Measurements from ENCODE around the gene TBXAS1.
"Not testable (repeated sequence)": the region's sequence is repeated elsewhere in the genome, so short reads cannot be mapped to it uniquely, and the experiment has no call there.

Gene TBXAS1

GRCh38 chr7:139893461-139893860 lies 64.4 kb downstream of the TBXAS1 start:
- DNase-seq (ENCODE audit: low read depth) = no peak

DNA sequence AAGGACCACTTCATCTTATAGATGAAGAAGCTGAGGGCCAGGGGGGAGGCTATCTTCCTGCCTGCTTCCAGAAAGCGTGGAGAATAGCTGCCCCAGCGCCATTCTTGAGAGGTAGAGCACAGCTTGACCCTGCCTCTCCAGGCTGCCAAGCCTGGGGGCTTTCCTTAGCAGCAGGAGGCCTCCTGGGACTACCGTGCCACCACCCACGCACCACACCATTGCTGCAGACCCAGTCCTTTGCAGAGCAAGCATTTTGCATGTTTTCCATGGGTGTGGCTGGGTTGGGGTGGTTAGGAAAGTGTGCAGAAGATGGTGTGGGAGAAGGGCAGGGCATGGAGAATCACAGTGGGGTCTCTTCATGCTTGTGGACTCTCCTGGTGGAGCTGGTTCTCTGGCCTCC lies 64.9 kb downstream of the TBXAS1 start:
- DNase-seq (ENCODE audit: low read depth) = no peak

GRCh38 chr7:139895141-139895829 lies 66.2 kb downstream of the TBXAS1 start:
- DNase-seq (ENCODE audit: low read depth) = no peak

- DNase-seq (ENCODE audit: low read depth) = no peak
These were observed 67.2 kb downstream of the TBXAS1 start for GRCh38 chr7:139896288-139896687.

DNA sequence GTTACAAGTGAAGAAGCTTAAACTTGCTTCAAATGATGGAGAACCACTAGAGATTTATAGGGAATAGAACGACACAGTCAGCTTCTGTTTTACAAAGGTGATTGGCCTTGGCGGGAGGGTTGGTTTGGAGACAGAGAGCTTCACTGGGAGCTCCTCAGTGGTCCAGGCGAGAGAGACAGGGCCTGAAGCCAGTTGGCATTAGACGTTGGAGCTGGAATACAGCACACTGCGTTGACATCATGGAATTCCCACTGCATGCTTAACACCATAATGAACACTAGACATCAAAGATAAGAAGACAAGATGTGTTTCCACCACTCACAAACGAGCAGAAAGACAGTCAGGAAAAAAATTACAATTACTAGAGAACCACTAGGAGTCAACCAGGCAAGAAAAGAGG lies 67.8 kb downstream of the TBXAS1 start:
- no peak for DNase-seq (ENCODE audit: low read depth)

DNA sequence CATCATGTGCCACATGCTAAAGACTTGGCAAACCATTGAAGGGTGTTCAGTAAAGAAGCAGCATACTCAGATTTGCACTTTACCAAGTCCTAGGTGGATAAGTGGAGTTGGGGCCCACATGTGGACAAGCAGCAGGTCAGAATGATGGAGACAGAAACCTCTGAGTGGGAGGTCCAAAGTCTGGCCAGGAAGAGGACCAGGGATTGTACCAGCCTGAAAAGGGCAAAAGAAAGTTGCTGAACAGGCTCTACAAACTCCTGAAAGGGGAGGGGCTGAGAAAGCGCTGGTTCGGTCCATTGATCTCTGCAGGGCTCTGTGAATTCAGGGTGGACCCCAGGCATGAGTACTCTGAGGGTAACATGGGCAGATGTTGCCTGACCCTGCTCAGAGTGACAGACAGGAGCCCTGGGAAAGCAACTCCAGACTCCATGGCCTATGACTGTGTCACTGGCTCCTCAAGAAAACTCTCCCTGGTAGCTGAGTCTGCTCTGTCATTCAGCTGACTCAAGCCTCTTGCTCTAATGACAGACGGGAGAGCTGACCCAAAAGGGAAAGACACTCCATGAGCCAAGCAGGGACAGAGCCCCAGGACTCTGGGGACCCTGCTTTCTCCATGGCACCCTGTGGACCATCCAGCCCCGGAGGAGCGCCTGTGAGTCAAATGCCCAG lies 68.5 kb downstream of the TBXAS1 start:
- no peak for DNase-seq (ENCODE audit: low read depth)

- no peak for DNase-seq (ENCODE audit: low read depth)
These were observed 69.4 kb downstream of the TBXAS1 start for GRCh38 chr7:139898483-139898882.

DNA sequence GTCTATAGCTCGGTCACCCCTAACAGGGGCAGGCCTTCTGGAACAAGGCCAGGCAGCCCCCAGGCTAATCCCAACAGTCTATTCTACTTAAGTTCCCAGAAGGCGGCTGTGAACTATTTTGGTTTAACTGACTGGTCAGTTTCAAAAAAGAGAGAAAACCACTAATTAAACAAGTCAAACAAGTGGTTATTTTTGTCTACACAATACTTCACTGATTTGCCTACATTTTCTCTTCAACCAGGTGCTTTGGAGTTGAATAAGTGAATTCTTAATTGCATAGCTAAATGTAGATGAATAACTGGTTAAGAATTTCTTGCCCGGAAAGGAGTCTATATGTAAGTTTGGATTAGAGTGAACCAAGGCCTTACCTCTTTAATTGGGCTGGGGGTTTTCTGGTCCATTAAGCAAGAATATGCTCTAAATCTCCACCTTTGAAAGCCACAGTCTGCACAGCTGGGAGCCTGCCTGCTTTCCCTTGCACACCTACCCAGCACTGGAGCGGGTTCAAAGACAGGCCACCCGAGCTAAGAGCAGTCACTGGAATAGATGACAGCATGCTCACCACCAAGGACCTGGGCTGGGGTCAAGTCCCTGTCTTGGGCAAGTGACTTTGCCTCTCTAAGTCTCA lies 70.4 kb downstream of the TBXAS1 start:
- no peak for DNase-seq (ENCODE audit: low read depth)

- DNase-seq (ENCODE audit: low read depth) = no peak
These were observed 71.3 kb downstream of the TBXAS1 start for GRCh38 chr7:139900326-139900725.

GRCh38 chr7:139901056-139901795 lies 72.2 kb downstream of the TBXAS1 start:
- no peak for DNase-seq (ENCODE audit: low read depth)

- no peak for DNase-seq (ENCODE audit: low read depth)
These were observed 72.8 kb downstream of the TBXAS1 start for GRCh38 chr7:139901901-139902300.

DNA sequence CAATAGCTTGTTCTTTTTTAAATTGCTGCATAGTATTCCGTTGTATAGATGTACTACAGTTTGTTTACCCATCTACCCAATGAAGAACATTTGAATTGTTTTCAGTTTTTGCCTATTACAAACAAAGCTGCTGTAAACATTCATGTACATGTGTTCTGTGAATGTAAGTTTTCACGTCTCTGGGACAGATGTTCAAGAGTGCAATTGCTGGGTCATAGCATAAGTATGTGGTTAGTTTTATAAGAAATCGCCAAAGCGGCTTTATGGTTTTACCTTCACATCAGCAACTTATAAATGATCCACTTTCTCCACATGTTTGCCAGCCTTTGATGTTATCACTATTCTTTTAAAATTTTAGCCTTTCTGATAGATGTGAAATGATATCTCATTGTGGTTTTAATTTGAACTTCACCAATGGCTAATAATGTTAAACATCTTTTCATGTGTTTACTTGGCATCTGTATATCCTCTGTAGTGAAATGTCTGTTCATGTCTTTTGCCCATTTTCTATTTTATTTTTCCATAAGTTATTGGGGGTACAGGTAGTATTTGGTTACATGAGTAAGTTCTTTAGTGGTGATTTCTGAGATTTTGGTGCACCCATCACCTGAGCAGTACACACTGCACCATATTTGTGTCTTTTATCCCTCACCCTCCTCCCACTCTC lies 73.5 kb downstream of the TBXAS1 start:
- no peak for DNase-seq (ENCODE audit: low read depth)

- not testable (repeated sequence) for DNase-seq (ENCODE audit: low read depth)
These were observed 74.0 kb downstream of the TBXAS1 start for GRCh38 chr7:139903103-139903477.

DNA sequence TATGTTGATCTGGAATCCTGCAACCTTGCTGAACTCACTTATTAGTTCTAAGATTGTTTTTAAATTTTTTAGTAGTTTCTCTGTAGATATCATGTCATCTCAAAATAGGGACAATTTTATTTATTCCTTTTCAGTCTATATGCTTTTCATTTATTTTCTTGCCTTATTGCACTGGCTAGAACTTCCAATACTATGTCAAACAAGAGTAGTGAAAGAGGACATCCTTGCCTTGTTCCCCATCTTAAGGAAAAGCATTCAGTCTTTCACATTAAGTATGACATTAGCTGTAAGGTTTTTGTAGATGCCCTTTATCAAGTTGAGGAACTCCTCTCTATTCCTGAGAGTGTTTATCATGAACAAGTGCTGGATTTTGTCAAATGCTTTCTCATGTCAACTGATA lies 77.8 kb downstream of the TBXAS1 start:
- no peak for DNase-seq (ENCODE audit: low read depth)

DNA sequence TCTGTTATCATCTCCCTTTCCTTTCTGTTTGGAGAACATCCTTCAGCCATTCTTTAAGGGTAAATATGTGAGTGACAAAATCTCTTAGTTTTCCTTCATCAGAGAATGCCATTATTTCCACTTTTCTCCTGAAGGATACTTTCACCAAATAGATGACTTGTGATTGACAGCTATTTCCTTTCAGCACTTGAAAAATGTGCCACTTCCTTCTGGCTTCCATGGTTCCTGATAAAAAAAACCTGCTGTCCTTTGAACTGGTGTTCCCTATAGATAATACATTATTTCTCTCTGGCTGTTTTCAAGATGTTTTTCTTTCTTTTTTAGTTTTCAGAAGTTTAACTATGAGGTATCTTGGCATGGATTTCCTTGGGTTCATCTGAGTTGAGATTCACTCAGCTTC lies 79.7 kb downstream of the TBXAS1 start:
- no peak for DNase-seq (ENCODE audit: low read depth)

GRCh38 chr7:139909379-139910050 lies 80.5 kb downstream of the TBXAS1 start:
- DNase-seq (ENCODE audit: low read depth) = no peak

GRCh38 chr7:139913021-139913844 lies 84.2 kb downstream of the TBXAS1 start:
- no peak for DNase-seq (ENCODE audit: low read depth)

GRCh38 chr7:139913845-139914135 lies 84.7 kb downstream of the TBXAS1 start:
- no peak for DNase-seq (ENCODE audit: low read depth)

DNA sequence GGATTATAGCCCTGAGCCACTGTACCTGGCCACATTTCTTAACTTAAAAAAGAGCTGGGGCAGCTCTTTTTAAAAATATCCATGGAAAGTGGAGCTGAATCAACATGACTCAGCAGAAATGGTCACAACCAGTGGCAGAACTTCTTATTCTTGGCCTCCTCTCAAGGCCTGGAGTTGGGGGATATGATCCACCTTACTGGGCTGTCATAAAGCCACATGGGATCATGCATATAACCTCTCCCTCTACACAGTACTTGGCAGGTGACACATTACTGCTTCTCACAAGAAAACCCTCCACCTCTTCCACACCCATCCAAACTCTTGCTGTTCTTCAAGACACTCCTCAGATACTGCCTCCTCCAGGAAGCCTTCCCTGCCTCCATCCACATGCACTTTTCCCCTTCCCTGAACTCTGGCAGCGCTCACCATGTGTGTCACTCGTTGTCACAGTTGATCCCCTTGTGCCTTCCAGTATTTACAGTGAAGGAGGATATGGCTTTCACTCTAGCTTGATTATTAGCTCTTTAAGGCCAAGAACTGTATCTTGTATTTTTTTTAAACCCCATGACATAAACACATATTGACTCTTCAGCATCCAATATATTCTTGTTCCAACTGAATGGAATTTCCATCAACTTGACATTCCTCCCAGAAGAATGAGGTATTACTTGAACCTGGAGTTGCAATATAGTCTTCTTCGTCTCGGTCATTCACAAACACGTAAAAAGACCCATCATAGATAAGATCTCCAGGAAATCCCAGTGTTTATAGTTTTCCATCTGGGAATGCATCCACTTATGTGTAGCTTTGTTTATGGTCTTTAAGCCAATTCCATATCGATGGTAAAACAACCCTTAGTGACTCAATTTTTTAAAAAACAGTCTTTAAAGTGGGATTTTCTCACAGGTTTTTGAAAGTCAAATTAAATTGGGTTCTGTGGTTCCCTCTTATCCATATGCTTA lies 85.5 kb downstream of the TBXAS1 start:
- DNase-seq (ENCODE audit: low read depth) = no peak

Data from activated T-helper 9 cell treated with anti-CD3 and anti-CD28 coated beads, Interleukin-2, amount 50 U/mL, for 16 hours (primary cell).